Mesenchymal stem cell (in vitro differentiated cells and primary cell): Measurements from ENCODE around the gene ATR.
"Not testable (repeated sequence)": the region's sequence is repeated elsewhere in the genome, so short reads cannot be mapped to it uniquely, and the experiment has no call there.

ENCODE experiments used
- DNase-seq: peaks from one replicate; pipeline ENCODE4 v3.0.0-alpha.2; 2013
- H2AFZ ChIP-seq: one replicate; pipeline ENCODE4 v1.6.1; 2013; ENCODE audit warnings: low read depth, mild to moderate bottlenecking, control low read depth, inconsistent platforms, low read length, moderate library complexity
- H2AK5ac ChIP-seq: 2 replicates; pipeline ENCODE4 v1.6.1; 2013; ENCODE audit warnings: low read length, moderate library complexity, mild to moderate bottlenecking, inconsistent platforms; ENCODE audit not compliant: severe bottlenecking
- H2BK120ac ChIP-seq: one replicate; pipeline ENCODE4 v1.6.1; 2013; ENCODE audit warnings: low read depth, mild to moderate bottlenecking, inconsistent platforms, low read length, moderate library complexity
- H2BK12ac ChIP-seq, 2 experiments: one replicate each; pipeline ENCODE4 v1.6.1; 2013; ENCODE audit warnings: inconsistent platforms in 2 of 2, low read length in 2 of 2, mild to moderate bottlenecking in 2 of 2, moderate library complexity in 2 of 2, control low read depth in 1 of 2
- H2BK15ac ChIP-seq: one replicate; pipeline ENCODE4 v1.6.1; 2013; ENCODE audit warnings: mild to moderate bottlenecking, low read depth, inconsistent platforms; ENCODE audit not compliant: poor library complexity, severe bottlenecking
- H2BK5ac ChIP-seq: 2 replicates; pipeline ENCODE4 v1.6.1; 2013; ENCODE audit warnings: low read depth, mild to moderate bottlenecking, low read length, control low read depth, inconsistent platforms; ENCODE audit not compliant: poor library complexity, severe bottlenecking
- H3K14ac ChIP-seq, 2 experiments: one replicate each; pipeline ENCODE4 v1.6.1; 2013; ENCODE audit warnings: inconsistent platforms in 2 of 2, low read length in 2 of 2, control low read depth in 1 of 2, mild to moderate bottlenecking in 1 of 2, moderate library complexity in 1 of 2
- H3K18ac ChIP-seq, 2 experiments: one replicate each; pipeline ENCODE4 v1.6.1; 2013; ENCODE audit warnings: inconsistent platforms in 2 of 2, low read length in 2 of 2, control low read depth in 1 of 2, low read depth in 1 of 2, mild to moderate bottlenecking in 1 of 2
- H3K23ac ChIP-seq, 2 experiments: one replicate each; pipeline ENCODE4 v1.6.1; 2013; ENCODE audit warnings: inconsistent platforms in 2 of 2, low read length in 2 of 2, mild to moderate bottlenecking in 2 of 2, moderate library complexity in 2 of 2, control low read depth in 1 of 2
- H3K27ac ChIP-seq: 2 replicates; pipeline ENCODE4 v1.5.1; 2013; ENCODE audit warnings: mild to moderate bottlenecking, moderate library complexity, low read length, control low read depth, inconsistent platforms; ENCODE audit not compliant: poor library complexity, severe bottlenecking
- H3K27me3 ChIP-seq, 2 experiments: 2 replicates each; pipeline versions ENCODE4 v1.6.1 to v1.7.0; 2013; ENCODE audit warnings: low read length in 2 of 2, mild to moderate bottlenecking in 2 of 2, moderate library complexity in 2 of 2, control low read depth in 1 of 2, inconsistent platforms in 1 of 2; ENCODE audit not compliant: control insufficient read depth in 1 of 2, insufficient read depth in 1 of 2
- H3K36me3 ChIP-seq, 2 experiments: 2 replicates each; pipeline versions ENCODE4 v1.6.1 to v1.7.0; 2013; ENCODE audit warnings: low read length in 2 of 2, control low read depth in 1 of 2, inconsistent platforms in 1 of 2, low read depth in 1 of 2, mild to moderate bottlenecking in 1 of 2; ENCODE audit not compliant: insufficient read depth in 2 of 2, control insufficient read depth in 1 of 2
- H3K4ac ChIP-seq, 2 experiments: one replicate each; pipeline ENCODE4 v1.6.1; 2013; ENCODE audit warnings: inconsistent platforms in 2 of 2, low read length in 2 of 2, mild to moderate bottlenecking in 2 of 2, moderate library complexity in 2 of 2, control low read depth in 1 of 2, low read depth in 1 of 2
- H3K4me1 ChIP-seq: 2 replicates; pipeline ENCODE4 v1.6.1; 2013; ENCODE audit warnings: low read depth, low read length, control low read depth; ENCODE audit not compliant: control insufficient read depth, insufficient read depth
- H3K4me2 ChIP-seq: 2 replicates; pipeline ENCODE4 v1.6.1; 2013; ENCODE audit warnings: low read length, mild to moderate bottlenecking, inconsistent platforms; ENCODE audit not compliant: poor library complexity, severe bottlenecking
- H3K4me3 ChIP-seq, 2 experiments: 2 replicates each; pipeline versions ENCODE4 v1.5.1 to v1.7.0; 2013; ENCODE audit warnings: low read length in 2 of 2, mild to moderate bottlenecking in 2 of 2, control low read depth in 1 of 2, low read depth in 1 of 2; ENCODE audit not compliant: insufficient read depth in 1 of 2
- H3K79me1 ChIP-seq: replicated peaks from 2 replicates; pipeline ENCODE4 v1.6.1; 2013; ENCODE audit warnings: mild to moderate bottlenecking, control low read depth, low read length, inconsistent platforms; ENCODE audit not compliant: poor library complexity, severe bottlenecking
- H3K9ac ChIP-seq: 2 replicates; pipeline ENCODE4 v1.7.0; 2013; ENCODE audit warnings: mild to moderate bottlenecking, low read length, moderate library complexity
- H3K9me3 ChIP-seq: 2 replicates; pipeline ENCODE4 v1.7.0; 2013; ENCODE audit warnings: mild to moderate bottlenecking, low read length; ENCODE audit not compliant: control insufficient read depth
- H4K8ac ChIP-seq: one replicate; pipeline ENCODE4 v1.6.1; 2013; ENCODE audit warnings: inconsistent platforms, mild to moderate bottlenecking, low read length, moderate library complexity
- H4K91ac ChIP-seq: one replicate; pipeline ENCODE4 v1.6.1; 2013; ENCODE audit warnings: mild to moderate bottlenecking, low read length, inconsistent platforms
- WGBS: methylation state at CpG from one replicate; pipeline ENCODE4 v1.1.7; 2013; ENCODE audit warnings: mixed read lengths; 5-methylcytosine and 5-hydroxymethylcytosine counted together

Gene ATR

GRCh38 chr3:142595581-142595950 lies 17.0 kb upstream of the ATR start:
- Histone ChIP-seq H3K23ac (no peak overlapping the region), H3K18ac (no peak overlapping the region), H3K4me3 (peak overlapping the region; percentile 71 to 91), H3K4me2 (peak overlapping the region; percentile 73), H3K27me3 (peaks cover 0 to 13% of the 10 kb centered on the region in 2 experiments), H3K4me1 (no peaks in the 10 kb centered on the region), H3K79me1 (peaks cover 16% of the 10 kb centered on the region), H3K36me3 (no peaks in the 10 kb centered on the region), H2BK5ac (peak overlapping the region; percentile 97), H2BK15ac (no peak overlapping the region), H2BK12ac (no peak overlapping the region), H4K91ac (no peak overlapping the region), H2BK120ac (no peak overlapping the region), H3K14ac (no peak overlapping the region), H4K8ac (no peak overlapping the region), H3K9ac (peak overlapping the region; percentile 62), H3K9me3 (no peaks in the 10 kb centered on the region), H2AK5ac (no peak overlapping the region), H3K27ac (peak overlapping the region; percentile 95), H2AFZ (no peak overlapping the region), H3K4ac (no peak overlapping the region)
- WGBS = 12% methylated on average over 7 of the region's 7 CpGs
- peak; percentile 80 for DNase-seq

DNA sequence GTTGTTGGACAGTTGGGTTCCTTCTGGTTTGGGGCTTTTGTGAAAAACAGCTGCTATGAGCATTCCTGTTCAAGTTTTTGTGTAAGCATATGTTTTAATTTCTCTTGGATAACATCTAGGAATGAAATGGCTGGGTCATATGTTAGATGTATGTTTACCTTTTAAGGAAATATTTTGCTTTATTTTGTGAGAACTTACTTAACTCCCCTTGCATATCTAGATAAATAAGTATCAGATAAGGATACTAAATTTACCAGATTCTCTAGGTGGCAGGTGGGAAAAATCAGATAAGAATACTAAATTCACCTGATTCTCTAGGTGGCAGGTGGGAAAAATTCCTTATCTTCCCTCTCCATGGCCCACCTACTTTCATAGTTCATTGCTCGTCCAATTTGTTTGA lies 16.6 kb upstream of the ATR start:
- Histone ChIP-seq H2AK5ac (no peak overlapping the region), H3K14ac (no peak overlapping the region), H3K4me2 (no peak overlapping the region), H3K9ac (no peak overlapping the region), H2BK120ac (no peak overlapping the region), H3K4me3 (no peak overlapping the region), H3K36me3 (no peaks in the 10 kb centered on the region), H3K27ac (peak overlapping the region; percentile 95), H2BK12ac (no peak overlapping the region), H3K18ac (no peak overlapping the region), H3K27me3 (peaks cover 0 to 13% of the 10 kb centered on the region in 2 experiments), H4K91ac (no peak overlapping the region), H3K9me3 (no peaks in the 10 kb centered on the region), H2BK15ac (no peak overlapping the region), H2AFZ (no peak overlapping the region), H3K4ac (no peak overlapping the region), H4K8ac (no peak overlapping the region), H3K4me1 (no peaks in the 10 kb centered on the region), H2BK5ac (no peak overlapping the region), H3K23ac (no peak overlapping the region), H3K79me1 (peaks cover 12% of the 10 kb centered on the region)
- WGBS = 50% methylated on average over 1 of the region's 1 CpG
- DNase-seq = no peak

- H3K23ac ChIP-seq, H3K36me3 ChIP-seq, H4K91ac ChIP-seq, H3K4me2 ChIP-seq, DNase-seq, H4K8ac ChIP-seq, H2BK5ac ChIP-seq, H2BK12ac ChIP-seq, H3K4me1 ChIP-seq, H3K18ac ChIP-seq, H2AK5ac ChIP-seq, H2BK15ac ChIP-seq, H3K9me3 ChIP-seq, H3K27me3 ChIP-seq, H3K27ac ChIP-seq, H3K79me1 ChIP-seq, H3K14ac ChIP-seq, H3K4ac ChIP-seq, H2BK120ac ChIP-seq, H3K9ac ChIP-seq, H3K4me3 ChIP-seq, H2AFZ ChIP-seq: not testable (repeated sequence)
- 94% methylated on average over 5 of the region's 7 CpGs for WGBS
Measured at GRCh38 chr3:142592268-142592667, 13.7 kb upstream of the ATR start.

- no peak overlapping the region for H3K18ac ChIP-seq
- H3K4me1 ChIP-seq = peaks cover 1% of the 10 kb centered on the region
- H4K91ac ChIP-seq = no peak overlapping the region
- no peak overlapping the region for H2BK12ac ChIP-seq
- H2BK5ac ChIP-seq = no peak overlapping the region
- no peak overlapping the region for H3K4ac ChIP-seq
- H3K4me2 ChIP-seq = no peak overlapping the region
- H2BK15ac ChIP-seq = no peak overlapping the region
- H3K4me3 ChIP-seq = no peak overlapping the region
- H3K27ac ChIP-seq = no peak overlapping the region
- H3K23ac ChIP-seq = no peak overlapping the region
- H3K9ac ChIP-seq = no peak overlapping the region
- no peak overlapping the region for H2AFZ ChIP-seq
- H2BK120ac ChIP-seq = no peak overlapping the region
- H3K9me3 ChIP-seq = no peaks in the 10 kb centered on the region
- no peak overlapping the region for H3K14ac ChIP-seq
- H3K36me3 ChIP-seq = no peaks in the 10 kb centered on the region
- H2AK5ac ChIP-seq = no peak overlapping the region
- H3K79me1 ChIP-seq = no peaks in the 10 kb centered on the region
- WGBS = 17% methylated on average over 1 of the region's 1 CpG
- DNase-seq = no peak
- no peak overlapping the region for H4K8ac ChIP-seq
- H3K27me3 ChIP-seq = no peaks in the 10 kb centered on the region
Measured at GRCh38 chr3:142588703-142589102, 10.2 kb upstream of the ATR start.
